ENCODE measurements around the gene PKNOX1. TPM values are rescaled to one million over a fixed set of nuclear protein-coding genes. Genes with fewer than 3 reads are reported as not detected.
"Not testable (repeated sequence)": the region's sequence is repeated elsewhere in the genome, so short reads cannot be mapped to it uniquely, and the experiment has no call there.

Gene PKNOX1
- total and polyA plus RNA-seq, 2 experiments from 2014 or later, result 8.1 to 10.5 TPM

- peaks cover 14% of the 10 kb centered on the region for H3K4me1 ChIP-seq (ENCODE audit: low read depth)
- no peak overlapping the region for H3K4me3 ChIP-seq
- peaks cover 20% of the 10 kb centered on the region for H3K36me3 ChIP-seq
- no peaks in the 10 kb centered on the region for H3K27me3 ChIP-seq
- no peak for TF ChIP-seq CTCF (IDR thresholded peaks at IDR 0.05; ENCODE audit: low read depth, low read length)
- H3K27ac ChIP-seq, result no peak overlapping the region
- DNase-seq (ENCODE audit: low read depth in 1 of 2, low spot score in 1 of 2), result no peak
- H3K9me3 ChIP-seq (ENCODE audit: low read depth), result no peaks in the 10 kb centered on the region
Observed at GRCh38 chr21:43031121-43031619, 56.8 kb downstream of the PKNOX1 start.

- Histone ChIP-seq H3K36me3 (peaks cover 20% of the 10 kb centered on the region), H3K27ac (no peak overlapping the region), H3K27me3 (no peaks in the 10 kb centered on the region), H3K9me3 (ENCODE audit: low read depth) (no peaks in the 10 kb centered on the region), H3K4me1 (ENCODE audit: low read depth) (no peaks in the 10 kb centered on the region), H3K4me3 (no peak overlapping the region)
- DNase-seq (ENCODE audit: low read depth in 1 of 2, low spot score in 1 of 2), result no peak
- TF ChIP-seq CTCF (IDR thresholded peaks at IDR 0.05; ENCODE audit: low read depth, low read length), result no peak
Observed at GRCh38 chr21:43034101-43034500, 59.7 kb downstream of the PKNOX1 start.

GRCh38 chr21:43034826-43035225 lies 60.5 kb downstream of the PKNOX1 start:
- peaks cover 17% of the 10 kb centered on the region for H3K36me3 ChIP-seq
- H3K4me3 ChIP-seq, result no peak overlapping the region
- H3K27me3 ChIP-seq, result no peaks in the 10 kb centered on the region
- H3K4me1 ChIP-seq (ENCODE audit: low read depth), result no peaks in the 10 kb centered on the region
- no peak for TF ChIP-seq CTCF (IDR thresholded peaks at IDR 0.05; ENCODE audit: low read depth, low read length)
- no peak for DNase-seq (ENCODE audit: low read depth in 1 of 2, low spot score in 1 of 2)
- H3K27ac ChIP-seq, result no peak overlapping the region
- H3K9me3 ChIP-seq (ENCODE audit: low read depth), result no peaks in the 10 kb centered on the region

GRCh38 chr21:43036889-43037288 lies 62.5 kb downstream of the PKNOX1 start:
- not testable (repeated sequence) for H3K4me3 ChIP-seq

GRCh38 chr21:43037918-43038658 lies 63.7 kb downstream of the PKNOX1 start:
- not testable (repeated sequence) for DNase-seq (ENCODE audit: low read depth in 1 of 2, low spot score in 1 of 2); H3K27me3 ChIP-seq; H3K36me3 ChIP-seq; H3K9me3 ChIP-seq (ENCODE audit: low read depth); H3K4me1 ChIP-seq (ENCODE audit: low read depth); H3K27ac ChIP-seq; H3K4me3 ChIP-seq

More at GRCh38 chr21:43036889-43037288, 62.5 kb downstream of the PKNOX1 start:
- DNase-seq (ENCODE audit: low read depth in 1 of 2, low spot score in 1 of 2); H3K4me1 ChIP-seq (ENCODE audit: low read depth); H3K27ac ChIP-seq; H3K9me3 ChIP-seq (ENCODE audit: low read depth); H3K36me3 ChIP-seq; H3K27me3 ChIP-seq: not testable (repeated sequence)

- H3K36me3 ChIP-seq; H3K4me3 ChIP-seq; H3K27me3 ChIP-seq; H3K9me3 ChIP-seq (ENCODE audit: low read depth); H3K4me1 ChIP-seq (ENCODE audit: low read depth); DNase-seq (ENCODE audit: low read depth in 1 of 2, low spot score in 1 of 2); H3K27ac ChIP-seq: not testable (repeated sequence)
Observed at GRCh38 chr21:43038659-43039044, 64.3 kb downstream of the PKNOX1 start.

- H3K27me3 ChIP-seq; DNase-seq (ENCODE audit: low read depth in 1 of 2, low spot score in 1 of 2): not testable (repeated sequence)
Observed at GRCh38 chr21:43042169-43042568, 67.8 kb downstream of the PKNOX1 start.

GRCh38 chr21:43043291-43043690 lies 68.9 kb downstream of the PKNOX1 start:
- H3K4me1 ChIP-seq (ENCODE audit: low read depth); H3K4me3 ChIP-seq; H3K36me3 ChIP-seq; DNase-seq (ENCODE audit: low read depth in 1 of 2, low spot score in 1 of 2); H3K9me3 ChIP-seq (ENCODE audit: low read depth); H3K27ac ChIP-seq; H3K27me3 ChIP-seq: not testable (repeated sequence)

More at GRCh38 chr21:43042169-43042568, 67.8 kb downstream of the PKNOX1 start:
- not testable (repeated sequence) for H3K9me3 ChIP-seq (ENCODE audit: low read depth); H3K27ac ChIP-seq; H3K4me1 ChIP-seq (ENCODE audit: low read depth); H3K36me3 ChIP-seq; H3K4me3 ChIP-seq

GRCh38 chr21:43044547-43044946 lies 70.2 kb downstream of the PKNOX1 start:
- not testable (repeated sequence) for DNase-seq (ENCODE audit: low read depth in 1 of 2, low spot score in 1 of 2)

GRCh38 chr21:43045165-43045875 lies 71.0 kb downstream of the PKNOX1 start:
- H3K9me3 ChIP-seq (ENCODE audit: low read depth); H3K27ac ChIP-seq; DNase-seq (ENCODE audit: low read depth in 1 of 2, low spot score in 1 of 2): not testable (repeated sequence)

More at GRCh38 chr21:43044547-43044946, 70.2 kb downstream of the PKNOX1 start:
- not testable (repeated sequence) for H3K36me3 ChIP-seq; H3K4me3 ChIP-seq; H3K9me3 ChIP-seq (ENCODE audit: low read depth); H3K4me1 ChIP-seq (ENCODE audit: low read depth); H3K27ac ChIP-seq; H3K27me3 ChIP-seq

More at GRCh38 chr21:43045165-43045875, 71.0 kb downstream of the PKNOX1 start:
- not testable (repeated sequence) for H3K36me3 ChIP-seq; H3K4me3 ChIP-seq; H3K27me3 ChIP-seq; H3K4me1 ChIP-seq (ENCODE audit: low read depth)
